GM19468 (cell line): ENCODE results near the gene PFKFB3.
"Not testable (repeated sequence)": the region's sequence is repeated elsewhere in the genome, so short reads cannot be mapped to it uniquely, and the experiment has no call there.

Experiments used
- ATAC-seq: cut with Tn5 transposase; IDR thresholded peaks from one replicate; pipeline ENCODE4 v1.9.1; 2021; ENCODE audit warnings: mild to moderate bottlenecking, moderate library complexity, moderate number of reproducible peaks; ENCODE audit not compliant: unreplicated experiment; ENCODE audit errors: extremely low read depth

PFKFB3 gene

DNA sequence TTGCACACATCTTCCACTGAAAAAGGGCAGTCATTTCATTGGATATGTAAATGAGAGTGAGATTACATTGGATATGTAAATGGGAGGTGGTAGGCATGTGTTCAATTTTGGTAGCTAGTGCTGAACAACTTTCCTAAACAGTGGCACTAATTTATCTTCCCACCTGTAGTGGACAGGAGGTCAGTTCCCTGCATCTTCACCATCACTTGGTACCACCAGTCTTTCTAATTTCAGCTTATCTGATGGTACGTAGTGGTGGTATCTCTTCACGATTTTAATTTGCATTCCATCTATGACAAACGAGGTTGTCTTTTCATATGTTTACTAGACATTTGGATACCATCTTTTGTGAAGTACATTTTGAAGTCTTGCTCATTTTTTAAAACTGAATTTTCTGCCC, 58.1 kb downstream of the PFKFB3 start:
- ATAC-seq, result no peak

DNA sequence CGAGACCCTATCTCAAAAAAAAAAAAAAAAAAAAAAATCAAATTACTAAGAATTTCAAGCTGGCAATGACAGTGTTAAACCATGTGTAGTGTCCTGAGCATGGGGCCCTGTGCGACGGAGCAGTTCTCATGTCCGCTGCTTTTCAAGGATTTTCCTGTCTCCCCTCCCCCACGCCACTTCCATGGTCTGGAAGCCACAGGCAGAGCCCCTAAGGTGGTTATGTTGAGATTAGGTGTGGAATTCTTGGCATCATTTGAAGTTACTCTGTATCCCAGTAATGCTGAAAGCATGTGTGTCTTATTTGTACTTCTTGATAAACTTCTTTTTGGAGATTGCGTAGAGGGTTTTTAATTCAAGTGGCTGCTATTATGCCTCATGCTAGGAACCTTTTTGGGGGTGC, 65.2 kb downstream of the PFKFB3 start:
- no peak for ATAC-seq

DNA sequence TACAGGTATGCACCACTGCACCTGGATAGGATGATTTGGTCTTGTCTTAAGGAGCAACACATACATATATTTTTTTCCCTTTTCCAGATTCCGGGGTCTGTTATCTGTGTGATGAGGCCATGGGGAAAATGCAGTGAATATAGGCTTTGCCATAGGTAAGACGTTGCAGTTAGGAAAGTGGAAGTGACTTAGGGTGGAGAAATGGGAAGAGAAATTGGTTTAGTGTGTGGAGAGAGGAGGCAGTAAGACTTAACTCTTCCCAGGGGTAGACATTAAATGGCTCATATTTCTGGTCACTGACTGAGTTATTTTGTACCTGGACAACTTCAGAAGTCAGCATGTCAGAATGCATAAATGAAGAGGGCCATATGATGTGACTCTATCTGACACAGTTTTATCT, 66.7 kb downstream of the PFKFB3 start:
- no peak for ATAC-seq

DNA sequence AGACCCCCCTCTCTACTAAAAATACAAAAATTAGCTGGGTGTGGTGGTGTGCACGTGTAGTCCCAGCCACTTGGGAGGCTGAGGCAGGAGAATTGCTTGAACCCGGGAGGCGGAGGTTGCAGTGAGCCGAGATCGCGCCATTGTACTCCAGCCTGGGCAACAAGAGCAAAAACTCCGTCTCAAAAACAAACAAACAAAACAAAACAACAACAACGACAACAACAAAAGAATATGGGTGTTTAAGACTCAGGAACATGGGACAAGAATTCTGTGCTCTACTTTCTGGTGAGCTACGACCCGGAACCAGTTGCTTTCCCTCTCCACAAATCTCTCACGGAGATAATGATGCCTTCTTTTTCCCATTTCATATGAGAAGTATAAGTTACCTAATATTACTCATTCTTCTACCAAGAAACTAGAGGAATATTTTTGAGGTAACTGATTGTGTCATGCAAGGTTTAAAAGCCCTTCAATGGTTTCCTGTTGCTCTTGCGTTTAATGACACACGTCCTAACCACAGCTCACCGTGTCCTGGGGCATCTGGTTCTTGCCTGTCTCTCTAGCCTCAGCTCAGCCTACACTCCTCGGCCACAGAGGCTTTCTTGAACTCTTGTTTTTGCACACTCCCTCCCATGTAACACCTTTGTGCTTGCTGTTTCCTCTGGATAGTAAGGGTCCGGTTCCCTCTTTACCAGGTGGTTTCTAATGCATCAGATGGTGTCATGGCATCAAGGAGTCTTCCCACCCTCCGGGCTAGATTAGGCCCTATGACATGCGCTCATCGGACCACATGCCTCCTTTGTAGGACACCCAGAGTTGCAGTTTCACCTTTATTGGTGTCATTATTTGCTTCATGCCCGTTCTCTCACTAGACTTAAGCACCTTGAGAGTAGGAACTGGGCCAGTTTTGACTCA, 67.5 kb downstream of the PFKFB3 start:
- peak; percentile 49 for ATAC-seq

DNA sequence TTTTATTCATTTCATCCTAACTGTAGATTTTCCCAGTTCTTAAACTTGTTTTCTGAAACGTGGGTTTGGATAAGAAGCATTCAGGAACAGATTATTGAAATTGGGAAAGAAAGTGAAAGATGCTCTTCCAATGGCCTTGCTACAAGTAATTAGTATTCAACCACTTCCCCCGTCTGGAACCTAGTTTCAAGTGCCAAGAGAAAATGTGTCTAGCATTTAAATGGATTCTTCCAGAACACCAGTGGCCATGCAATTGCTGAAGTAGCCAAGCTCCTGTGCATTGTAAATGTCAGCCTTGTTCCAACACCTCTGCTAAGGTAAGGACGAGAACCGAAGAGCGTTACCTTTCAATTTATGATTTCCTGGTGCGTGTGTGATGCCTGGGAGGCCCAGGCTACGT, 68.2 kb downstream of the PFKFB3 start:
- no peak for ATAC-seq

DNA sequence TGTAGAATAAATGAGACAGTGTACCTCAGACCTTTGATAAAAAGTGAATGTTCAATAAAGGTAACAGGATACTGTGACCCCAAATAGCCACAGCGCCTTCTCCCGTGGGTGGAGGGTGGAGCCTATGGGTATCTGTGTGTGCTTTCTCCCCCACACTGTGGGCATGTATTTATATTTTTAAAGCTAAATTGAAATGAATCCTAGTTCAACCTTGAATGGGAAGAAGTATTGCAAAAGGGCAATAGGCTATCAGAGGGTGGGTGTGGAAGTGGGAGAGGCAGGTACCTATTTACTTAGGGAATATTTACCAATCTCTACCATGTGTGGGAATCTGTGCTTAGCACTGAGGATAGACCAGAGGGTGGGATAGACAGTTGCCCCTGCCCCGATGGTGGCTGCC, 68.9 kb downstream of the PFKFB3 start:
- ATAC-seq, result no peak

DNA sequence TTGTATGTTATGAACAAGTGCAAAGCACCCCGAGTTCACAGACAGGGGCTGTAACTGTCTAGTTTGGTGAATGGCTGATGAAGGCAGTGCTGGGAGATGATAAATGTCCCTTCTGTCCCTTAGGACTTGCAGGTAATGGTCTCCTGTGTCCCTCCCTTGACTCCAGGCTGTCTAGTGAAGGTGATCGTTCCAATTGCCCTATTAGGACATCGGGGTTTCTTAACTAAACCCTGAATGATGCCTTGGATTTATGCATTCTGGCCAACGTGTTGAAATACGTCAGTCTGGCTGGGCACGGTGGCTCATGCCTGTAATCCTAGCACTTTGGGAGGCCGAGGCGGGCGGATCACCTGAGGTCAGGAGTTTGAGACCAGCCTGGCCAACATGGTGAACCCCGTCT, 69.4 kb downstream of the PFKFB3 start:
- ATAC-seq, result no peak

DNA sequence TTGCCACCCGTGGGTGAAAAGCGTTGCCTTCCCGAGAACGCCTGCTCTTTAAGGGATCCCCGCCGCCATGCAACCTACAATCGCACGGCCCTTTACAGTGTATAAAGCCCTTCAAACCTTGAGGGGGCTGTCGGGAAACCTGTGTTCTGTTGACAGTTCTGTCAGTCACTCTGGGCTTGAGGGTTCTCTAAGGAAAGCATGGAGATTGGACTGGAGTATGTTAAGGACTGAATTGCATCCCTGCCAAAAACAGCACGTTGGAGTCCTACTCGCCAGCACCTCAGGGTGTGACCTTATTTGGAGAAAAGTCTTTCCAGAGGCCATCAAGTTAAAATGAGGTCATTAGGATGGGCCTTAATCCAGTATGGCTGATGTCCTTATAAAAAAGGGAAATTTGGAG, 70.6 kb downstream of the PFKFB3 start:
- ATAC-seq, result no peak

DNA sequence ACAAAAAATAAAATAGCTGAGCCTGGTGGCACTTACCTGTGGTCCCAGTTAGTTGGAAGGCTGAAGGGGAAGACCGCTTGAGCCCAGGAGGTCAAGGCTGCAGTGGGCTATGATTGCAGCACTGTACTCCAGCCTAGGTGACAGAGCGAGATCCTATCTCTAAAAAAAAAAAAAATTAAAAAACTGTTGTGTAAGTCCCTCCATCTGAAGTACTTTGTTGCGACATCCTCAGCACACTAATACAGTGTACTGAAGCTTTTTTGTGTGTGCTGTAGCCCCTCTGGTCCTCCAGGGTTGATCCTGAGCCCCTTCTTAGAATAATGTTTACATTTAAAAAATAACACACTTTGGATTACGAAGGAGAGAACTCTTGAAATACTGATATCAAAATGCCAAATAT, 71.3 kb downstream of the PFKFB3 start:
- ATAC-seq, result no peak

DNA sequence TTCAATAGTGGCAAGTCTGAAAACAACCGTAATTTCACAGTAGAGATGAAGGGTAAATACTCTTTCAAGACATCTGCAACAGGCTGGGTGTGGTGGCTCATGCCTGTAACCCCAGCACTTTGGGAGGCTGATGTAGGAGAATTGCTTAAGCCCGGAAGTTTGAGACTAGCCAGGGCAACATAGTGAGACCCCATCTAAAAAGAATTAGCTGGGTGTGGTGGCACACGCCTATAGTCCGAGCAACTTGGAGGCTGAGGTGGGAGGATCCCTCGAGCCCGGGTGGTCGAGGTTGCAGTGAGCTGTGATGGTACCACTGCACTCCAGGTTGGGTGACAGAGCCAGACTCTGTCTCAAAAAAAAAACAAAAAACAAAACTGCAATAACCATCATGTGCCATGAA, 71.8 kb downstream of the PFKFB3 start:
- no peak for ATAC-seq

DNA sequence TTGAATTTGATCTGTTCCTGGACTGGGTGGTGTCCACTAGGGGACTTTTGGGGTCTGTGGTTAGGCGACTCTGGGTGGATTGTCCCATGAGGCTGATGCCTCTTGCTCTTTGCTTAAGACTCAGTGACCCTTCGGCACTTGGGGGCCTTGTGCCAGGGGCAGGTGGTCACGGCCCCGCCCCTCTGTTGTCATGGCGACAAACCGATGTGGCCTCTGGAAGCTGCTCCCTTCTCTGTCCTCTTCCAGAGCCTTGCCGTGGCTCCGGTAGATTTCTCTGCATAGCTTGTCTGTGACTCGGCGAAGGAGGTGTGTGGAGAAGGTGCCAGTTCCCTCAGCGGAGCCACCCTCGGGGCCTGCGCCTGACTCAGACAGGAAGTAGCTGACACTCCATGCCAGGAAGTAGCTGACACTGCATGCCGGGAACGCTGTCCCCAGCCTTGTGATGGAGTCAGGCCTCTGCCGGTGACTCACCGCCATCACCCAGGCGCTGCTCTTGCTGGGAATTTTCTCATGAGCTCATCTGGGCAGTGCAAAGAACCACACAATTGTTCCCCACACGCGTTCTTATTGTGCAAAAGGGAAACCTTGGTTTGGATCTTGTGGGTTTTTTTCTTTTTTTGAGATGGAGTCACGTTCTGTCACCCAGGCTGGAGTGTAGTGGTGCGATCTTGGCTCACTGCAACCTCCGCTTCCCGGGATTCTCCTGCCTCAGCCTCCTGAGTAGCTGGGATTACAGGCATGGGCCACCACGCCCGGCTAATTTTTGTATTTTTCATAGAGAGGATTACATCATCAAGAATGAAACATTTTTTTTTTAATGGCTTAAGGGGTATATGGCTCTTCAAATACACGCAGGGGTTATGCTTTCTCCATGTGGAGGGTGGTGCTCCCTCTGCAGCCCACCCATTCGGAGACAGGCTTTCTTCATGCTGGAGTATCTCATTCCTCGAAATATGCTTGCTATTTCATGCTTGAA, 72.6 kb downstream of the PFKFB3 start:
- ATAC-seq, result peak; percentile 61

DNA sequence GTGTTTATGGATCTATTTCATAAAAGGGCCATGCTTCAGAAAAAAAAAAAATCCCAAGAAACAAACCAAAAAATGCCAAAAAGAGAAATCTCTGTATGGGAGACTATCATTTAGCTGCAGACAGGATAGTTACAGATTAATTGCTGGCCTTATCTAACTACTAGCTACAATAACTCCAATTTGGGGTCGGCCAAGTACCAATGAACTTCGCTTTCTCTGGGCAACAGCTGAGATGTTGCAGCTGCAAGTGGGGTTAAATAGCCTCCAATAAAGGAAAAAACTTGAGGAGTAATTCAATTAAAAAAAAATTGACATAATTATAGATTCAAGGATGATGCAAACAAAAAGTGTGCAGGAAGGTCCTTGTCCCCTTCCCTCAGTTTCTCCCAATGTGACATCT, 73.6 kb downstream of the PFKFB3 start:
- no peak for ATAC-seq

DNA sequence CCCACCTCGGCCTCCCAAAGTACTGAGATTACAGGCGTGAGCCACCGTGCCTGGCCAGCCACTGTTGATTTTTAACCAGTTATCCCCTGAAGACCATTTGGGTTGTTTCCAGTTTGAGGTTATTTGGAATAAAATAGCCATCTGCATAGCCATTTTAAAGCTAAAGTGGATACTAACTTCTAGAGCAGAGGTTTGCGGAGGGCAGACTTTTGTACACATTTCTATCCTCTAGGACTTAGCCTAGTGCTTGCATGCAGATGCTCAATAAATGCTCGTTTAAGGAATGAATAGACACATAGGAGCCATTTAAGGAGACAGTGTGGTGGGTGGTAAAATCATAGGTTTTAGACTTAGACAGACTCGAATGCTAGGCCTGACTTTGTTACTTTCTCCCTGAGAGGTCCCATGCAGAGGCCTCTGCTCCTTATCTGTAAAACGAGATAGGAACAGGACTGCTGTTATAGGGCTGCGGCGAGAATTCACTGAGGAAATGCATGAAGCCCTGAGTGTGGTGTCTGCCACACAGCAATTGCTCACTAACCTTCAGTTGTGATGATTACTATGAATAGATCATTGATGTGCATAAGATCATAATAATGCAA, 75.9 kb downstream of the PFKFB3 start:
- ATAC-seq, result no peak

DNA sequence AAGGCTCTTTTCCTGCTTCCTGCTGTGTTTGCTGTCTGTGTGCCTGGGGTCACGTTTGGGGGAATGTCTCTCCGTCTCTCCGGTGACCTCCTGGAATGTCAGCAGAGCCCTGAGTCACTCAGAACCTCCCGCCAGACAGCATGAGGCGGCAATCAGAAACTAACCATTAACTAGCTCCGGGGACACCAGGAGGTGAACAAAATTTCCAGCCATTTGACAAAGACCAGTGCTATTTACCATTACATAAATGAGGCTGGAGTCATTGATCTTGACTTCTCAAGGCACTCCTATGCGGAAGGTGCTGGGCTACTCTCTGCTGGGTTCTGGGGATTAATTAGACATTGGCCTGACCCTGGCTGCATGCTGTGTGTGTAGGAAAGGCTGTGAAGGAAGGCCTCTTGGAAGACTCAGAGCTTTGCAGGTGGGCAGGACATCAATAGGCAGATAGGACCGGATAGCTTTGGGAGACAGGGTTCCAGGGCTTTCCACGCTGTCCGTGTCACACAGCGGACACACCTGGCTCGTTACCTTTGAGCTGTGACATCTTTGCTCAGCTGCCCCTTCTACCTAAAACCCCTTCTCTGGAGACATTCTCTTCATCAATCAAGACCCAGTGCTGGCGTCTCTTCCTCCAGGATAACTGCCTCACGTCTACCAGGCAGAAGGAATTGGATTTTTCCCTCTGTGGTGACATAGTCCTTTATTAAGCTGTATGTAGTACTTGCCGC, 77.0 kb downstream of the PFKFB3 start:
- ATAC-seq, result no peak

DNA sequence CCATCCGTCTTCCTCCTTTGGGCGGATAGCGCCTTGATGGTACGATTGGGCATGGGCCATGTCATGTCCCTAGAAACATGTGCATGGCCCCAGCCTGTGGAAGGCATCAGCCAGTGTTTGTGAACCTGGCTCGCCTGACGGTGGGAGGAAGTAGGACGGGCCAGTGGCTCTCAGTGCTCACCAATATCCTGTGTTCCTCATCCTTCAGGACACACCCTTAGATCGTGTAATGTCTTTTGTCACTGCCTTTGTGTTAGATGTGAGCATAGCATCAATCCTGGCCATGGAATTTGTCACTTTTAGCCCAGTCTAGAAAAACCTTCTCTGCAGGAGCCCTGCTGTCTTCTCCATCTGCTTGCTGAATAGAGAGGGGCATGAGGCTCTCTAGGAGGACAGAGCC, 77.6 kb downstream of the PFKFB3 start:
- no peak for ATAC-seq

DNA sequence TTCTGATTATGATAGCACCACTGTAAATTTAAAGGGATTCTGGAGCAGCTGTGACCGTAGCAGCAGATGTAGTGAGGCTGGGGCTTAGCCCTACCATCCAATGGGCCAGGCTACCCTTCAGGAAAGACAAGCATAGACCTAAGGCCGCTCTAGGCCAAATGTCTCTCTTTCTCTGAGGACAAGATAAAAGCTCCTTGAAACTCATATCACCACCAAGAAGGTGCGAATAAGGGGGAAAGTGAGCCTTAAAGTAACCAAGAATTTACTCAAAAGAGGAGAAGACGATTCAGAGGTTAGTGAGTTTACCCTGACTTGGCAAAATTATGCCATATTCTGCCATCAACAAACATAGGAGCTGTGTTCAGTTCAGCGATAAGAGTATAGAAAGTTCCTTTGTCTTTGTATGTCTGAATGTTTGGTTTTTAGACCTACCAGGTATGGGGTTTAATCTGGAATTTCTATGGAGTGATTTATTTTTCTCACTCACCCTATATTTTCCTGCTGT, 79.8 kb downstream of the PFKFB3 start:
- ATAC-seq, result no peak

DNA sequence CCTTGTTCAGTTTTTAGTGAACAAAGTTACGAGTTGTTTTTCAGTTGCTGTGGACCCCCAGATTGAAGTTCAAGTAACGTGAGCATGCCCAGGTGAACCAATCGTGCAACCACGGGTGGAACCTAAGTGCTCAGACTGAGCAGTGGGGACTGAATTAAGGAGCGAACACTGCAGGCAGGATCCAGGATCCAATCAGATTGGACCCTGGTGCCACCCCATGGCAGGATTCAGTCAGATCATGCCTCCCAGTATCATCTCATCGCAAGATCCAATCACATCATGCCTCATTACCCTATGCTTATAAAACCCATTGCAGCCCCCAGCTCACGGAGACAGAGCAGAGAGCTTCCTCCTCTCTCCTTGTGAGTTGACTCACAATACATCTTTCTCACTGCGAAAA, 80.9 kb downstream of the PFKFB3 start:
- no peak for ATAC-seq

DNA sequence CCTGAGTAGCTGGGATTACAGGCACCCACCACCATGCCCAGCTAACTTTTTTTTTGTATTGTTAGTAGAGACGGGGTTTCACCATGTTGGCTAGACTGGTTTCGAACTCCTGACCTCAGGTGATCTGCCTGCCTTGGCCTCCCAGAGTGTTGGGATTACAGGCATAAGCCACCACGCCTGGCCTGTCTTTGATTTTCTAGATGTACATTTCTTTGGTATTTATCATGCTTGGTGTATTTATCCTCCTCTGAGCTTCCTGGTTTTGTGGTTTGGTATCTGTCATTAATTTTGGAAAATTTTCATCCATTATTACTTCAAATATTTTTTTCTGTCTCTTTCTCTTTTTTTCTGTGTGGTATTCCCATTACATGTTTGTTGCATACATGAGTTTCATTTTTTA, 87.9 kb downstream of the PFKFB3 start:
- ATAC-seq, result not testable (repeated sequence)

DNA sequence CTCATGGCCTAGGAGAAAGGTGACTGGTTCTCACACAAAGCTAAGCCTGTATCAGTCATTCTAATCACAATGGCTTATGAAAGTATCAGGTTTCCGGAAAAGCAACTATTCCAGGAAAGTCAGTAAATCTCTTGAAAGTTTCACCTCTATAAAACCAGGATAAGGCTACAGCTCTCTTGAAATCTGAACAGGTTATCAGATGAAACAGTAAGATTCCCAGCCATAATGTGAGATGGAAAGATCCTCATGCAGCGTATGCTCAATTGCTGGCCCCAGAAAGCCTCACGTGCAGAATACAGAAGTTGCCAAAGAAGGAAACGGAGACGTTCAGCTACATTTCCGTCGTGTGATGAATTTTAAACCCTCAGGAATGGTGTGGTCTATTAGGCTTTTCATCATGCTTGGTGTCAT, 90.0 kb downstream of the PFKFB3 start:
- no peak for ATAC-seq

DNA sequence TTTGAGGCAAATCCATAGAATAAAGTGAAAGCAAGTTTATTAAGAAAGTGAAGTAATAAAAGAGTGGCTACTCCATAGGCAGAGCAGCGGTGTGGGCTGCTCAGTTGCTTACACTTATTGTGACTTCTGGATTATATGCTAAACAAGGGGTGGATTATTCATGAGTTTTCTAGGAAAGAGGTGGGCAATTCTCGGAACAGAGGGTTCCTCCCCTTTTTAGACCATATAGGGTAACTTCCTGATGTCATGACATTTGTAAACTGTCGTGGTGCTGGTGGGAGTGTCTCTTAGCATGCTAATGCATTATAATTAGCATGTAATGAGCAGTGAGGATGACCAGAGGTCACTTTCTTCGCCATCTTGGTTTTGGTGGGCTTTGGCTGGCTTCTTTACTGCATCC, 93.7 kb downstream of the PFKFB3 start:
- ATAC-seq, result not testable (repeated sequence)
